Fibroblast of mammary gland (primary cell): ENCODE measurements around the gene HM13.

Experiments used
- DNase-seq: peaks from one replicate; pipeline ENCODE4 v3.0.0-alpha.2; 2010; ENCODE audit warnings: low read depth
- H3K4me3 ChIP-seq: 2 replicates; pipeline ENCODE4 v1.5.1; 2011; ENCODE audit warnings: low read depth, mild to moderate bottlenecking, low read length, moderate library complexity; ENCODE audit not compliant: control insufficient read depth
- TF ChIP-seq, protein P1 (sequence below): conservative IDR thresholded peaks from 2 replicates; pipeline ENCODE4 v1.5.1; 2011; ENCODE audit warnings: low read depth, low read length, inconsistent platforms; ENCODE audit not compliant: control insufficient read depth, insufficient read depth

The HM13 gene

DNA sequence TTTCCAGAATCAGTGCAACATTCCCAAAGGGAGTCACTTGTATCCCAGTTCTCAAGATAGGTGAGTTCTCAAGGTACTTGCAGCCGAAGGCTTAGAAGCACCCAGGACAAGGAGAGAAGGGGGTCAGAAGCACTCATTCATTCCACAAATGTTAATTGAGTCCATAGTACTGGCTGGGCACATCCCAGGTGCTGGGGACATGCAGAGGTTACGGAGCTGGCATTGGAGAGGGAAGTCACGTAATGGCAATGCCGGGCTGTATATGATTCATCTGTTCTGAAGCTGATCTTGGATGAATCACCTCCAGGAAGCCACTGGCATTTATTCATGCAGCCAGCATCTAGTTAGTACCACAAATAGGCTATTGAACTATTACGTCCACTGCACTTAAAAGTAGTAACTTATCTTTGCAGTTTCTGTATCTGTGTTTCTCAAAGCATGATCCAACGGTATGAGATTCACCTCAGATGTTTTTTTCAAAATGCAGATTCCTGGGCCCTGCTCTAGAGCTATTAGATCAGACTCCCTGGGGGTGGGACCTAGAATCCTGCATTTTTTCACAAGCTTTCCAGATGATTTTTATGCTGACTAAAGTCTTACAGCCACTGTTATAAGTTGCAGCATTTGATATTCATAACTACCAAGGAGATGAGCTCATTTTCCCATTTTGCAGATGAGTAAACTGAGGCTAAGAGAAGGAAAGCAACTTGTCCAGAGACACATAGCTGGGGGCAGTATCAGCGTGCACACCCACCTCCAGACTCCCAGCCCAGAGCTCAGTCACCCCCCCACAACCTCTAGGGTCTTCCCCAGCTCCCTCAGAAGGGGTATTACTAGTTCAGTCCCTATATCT, 46.7 kb downstream of the HM13 start:
- TF ChIP-seq, protein P1, sequence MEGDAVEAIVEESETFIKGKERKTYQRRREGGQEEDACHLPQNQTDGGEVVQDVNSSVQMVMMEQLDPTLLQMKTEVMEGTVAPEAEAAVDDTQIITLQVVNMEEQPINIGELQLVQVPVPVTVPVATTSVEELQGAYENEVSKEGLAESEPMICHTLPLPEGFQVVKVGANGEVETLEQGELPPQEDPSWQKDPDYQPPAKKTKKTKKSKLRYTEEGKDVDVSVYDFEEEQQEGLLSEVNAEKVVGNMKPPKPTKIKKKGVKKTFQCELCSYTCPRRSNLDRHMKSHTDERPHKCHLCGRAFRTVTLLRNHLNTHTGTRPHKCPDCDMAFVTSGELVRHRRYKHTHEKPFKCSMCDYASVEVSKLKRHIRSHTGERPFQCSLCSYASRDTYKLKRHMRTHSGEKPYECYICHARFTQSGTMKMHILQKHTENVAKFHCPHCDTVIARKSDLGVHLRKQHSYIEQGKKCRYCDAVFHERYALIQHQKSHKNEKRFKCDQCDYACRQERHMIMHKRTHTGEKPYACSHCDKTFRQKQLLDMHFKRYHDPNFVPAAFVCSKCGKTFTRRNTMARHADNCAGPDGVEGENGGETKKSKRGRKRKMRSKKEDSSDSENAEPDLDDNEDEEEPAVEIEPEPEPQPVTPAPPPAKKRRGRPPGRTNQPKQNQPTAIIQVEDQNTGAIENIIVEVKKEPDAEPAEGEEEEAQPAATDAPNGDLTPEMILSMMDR = no peak
- peak; percentile 98 for DNase-seq
- no peak overlapping the region for H3K4me3 ChIP-seq

DNA sequence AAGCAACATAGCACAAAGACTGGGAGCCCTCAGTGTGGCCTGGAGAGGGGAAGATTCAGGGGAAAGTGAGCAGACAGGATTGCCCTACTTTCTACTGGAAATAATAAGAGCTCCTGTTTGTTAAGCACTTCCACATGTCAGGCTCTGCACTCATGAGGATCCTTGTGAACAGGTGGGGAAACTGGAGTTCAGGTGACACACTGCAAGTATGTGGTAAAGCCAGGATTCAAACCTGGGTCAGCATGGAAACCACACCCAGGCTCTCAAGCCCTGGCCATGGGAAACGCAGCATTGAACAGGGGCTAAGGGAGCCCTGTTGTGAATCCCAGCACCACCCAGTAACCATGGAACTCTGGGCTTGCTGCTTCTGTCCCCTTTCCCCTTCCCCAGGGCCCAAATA, 48.0 kb downstream of the HM13 start:
- DNase-seq = no peak
- no peak overlapping the region for H3K4me3 ChIP-seq
- TF ChIP-seq, protein P1 = no peak

DNA sequence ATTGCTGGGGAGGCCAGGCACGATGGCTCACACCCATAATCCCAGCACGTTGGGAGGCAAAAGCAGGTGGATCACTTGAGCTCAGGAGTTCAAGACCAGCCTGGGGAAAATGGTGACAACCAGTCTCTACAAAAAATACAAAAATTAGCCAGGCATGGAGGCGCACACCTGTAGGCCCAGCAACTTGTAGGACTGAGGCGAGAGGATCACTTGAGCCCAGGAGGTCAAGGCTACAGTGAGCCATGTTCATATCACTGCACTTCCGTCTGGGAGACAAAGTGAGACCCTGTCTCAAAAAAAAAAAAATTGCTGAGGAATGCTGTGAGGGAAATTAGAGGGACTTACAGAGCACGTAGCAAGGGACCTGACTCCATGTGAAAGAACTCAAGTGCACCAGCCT, 50.0 kb downstream of the HM13 start:
- TF ChIP-seq, protein P1 = no peak
- H3K4me3 ChIP-seq = no peak overlapping the region
- no peak for DNase-seq

DNA sequence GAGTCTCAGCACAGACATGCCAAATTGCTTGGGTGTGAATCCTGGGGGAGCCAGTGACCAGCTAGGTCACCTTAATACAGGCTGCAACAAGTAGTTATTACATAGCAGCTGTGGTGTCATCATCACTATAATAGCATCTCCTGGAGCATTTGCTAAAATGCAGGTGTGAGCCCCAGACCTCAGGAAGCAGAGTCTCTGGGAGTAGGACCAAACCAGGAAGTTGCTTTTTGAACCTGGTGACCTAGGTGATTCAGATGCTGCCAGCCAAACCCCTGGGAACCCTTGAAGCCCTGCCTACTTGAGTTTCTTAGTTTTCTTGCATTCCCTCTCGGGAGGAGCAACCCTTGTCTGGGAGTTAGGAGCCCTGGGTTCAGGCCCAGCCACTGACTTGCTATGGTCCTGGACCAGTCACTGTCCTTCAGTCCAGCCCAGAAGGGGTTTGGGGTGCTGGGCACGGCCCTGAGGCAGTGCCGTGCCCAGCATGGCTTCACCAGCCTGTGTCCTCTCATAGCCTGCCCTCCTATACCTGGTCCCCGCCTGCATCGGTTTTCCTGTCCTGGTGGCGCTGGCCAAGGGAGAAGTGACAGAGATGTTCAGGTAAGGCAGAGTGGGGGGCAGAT, 51.6 kb downstream of the HM13 start:
- no peak overlapping the region for H3K4me3 ChIP-seq
- no peak for DNase-seq
- TF ChIP-seq, protein P1 = no peak

DNA sequence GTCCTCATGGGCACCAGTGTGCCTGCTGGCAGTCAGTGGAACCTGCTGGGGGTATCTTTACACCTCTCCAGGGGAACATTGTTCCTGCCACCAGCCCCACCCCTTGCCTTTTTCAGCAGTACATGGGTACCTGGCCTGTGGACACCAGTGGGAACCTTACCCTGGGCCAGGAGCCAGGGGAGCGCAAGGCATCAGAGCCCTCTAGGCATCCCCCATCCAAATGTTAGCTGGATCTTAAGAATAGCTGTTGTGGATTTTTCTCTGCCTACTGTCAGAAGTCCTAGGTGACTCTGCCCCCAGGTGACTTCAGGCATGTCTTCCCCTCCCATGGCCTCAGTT, 52.0 kb downstream of the HM13 start:
- DNase-seq = no peak
- TF ChIP-seq, protein P1 = no peak

DNA sequence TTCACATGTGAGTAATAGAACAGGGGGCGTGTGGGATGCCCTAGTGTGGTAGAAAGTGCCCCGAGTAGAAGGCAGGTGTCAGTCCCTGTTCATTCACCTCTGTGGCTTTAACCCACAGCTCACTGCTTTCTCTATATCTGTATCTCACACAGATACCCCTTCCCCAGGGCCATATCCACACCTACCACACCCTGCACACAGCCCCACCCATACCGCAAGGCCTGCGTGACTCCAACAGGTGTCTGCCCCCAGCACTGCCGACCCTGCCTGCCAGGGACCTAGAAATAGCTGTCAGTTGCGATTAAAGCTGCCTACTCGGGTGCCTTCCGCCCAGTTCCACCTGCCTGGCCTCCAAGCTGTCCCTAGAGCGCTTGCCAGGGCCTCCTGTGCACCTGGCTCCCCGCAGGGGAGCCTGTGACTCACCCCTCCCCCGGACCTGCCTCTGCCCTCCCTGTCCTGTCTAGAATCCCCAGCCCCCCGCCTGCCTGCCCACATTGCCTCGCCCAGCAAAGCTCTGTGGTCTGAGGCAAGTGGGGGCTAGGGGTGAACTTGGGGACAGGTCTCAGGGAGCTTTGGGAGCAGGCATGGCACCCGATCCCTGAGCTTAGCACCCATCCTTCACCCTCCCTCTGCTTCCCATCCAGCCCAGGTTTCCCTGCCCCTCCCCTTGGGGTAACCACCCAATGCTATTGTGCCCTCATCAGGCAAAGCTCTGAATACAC, 52.6 kb downstream of the HM13 start:
- TF ChIP-seq, protein P1 = no peak
- DNase-seq = no peak
- no peak overlapping the region for H3K4me3 ChIP-seq

More for the DNA sequence above, 52.0 kb downstream of the HM13 start:
- no peak overlapping the region for H3K4me3 ChIP-seq
